Astrocyte of the cerebellum (primary cell): ENCODE results near the gene P2RX4.

Experiments used
- DNase-seq: peaks from one replicate; pipeline ENCODE4 v3.0.0-alpha.2; 2011; ENCODE audit warnings: low read depth
- H3K4me3 ChIP-seq: 2 replicates; pipeline ENCODE4 v1.5.1; 2011; ENCODE audit warnings: mild to moderate bottlenecking, low read depth, low read length, moderate library complexity
- CTCF ChIP-seq: IDR thresholded peaks from 2 replicates; pipeline ENCODE4 v1.5.1; 2012; ENCODE audit warnings: low read length, low read depth, moderate library complexity, mild to moderate bottlenecking; ENCODE audit errors: missing control alignments
- in situ Hi-C: cut with HindIII; loops from 2 replicates; pipeline ENCODE4 v1.10.0; 2017; ENCODE audit warnings: low sequenced_read_pairs

Gene P2RX4

GRCh38 chr12:121209221-121209620 is 708 bp upstream of the P2RX4 start:
- no peak overlapping the region for H3K4me3 ChIP-seq
- in situ Hi-C loops = no loop called here

GRCh38 chr12:121212875-121213274 is 2.9 kb downstream of the P2RX4 start:
- H3K4me3 ChIP-seq = no peak overlapping the region
- no peak for DNase-seq
- no peak for TF ChIP-seq CTCF
- in situ Hi-C loops = no loop called here

More at GRCh38 chr12:121209221-121209620, 708 bp upstream of the P2RX4 start:
- no peak for TF ChIP-seq CTCF
- no peak for DNase-seq

GRCh38 chr12:121214166-121214777 is 4.3 kb downstream of the P2RX4 start:
- DNase-seq = peak; percentile 16
- TF ChIP-seq CTCF = no peak
- in situ Hi-C loops = no loop called here
- no peak overlapping the region for H3K4me3 ChIP-seq

- in situ Hi-C loops = loop anchor here (5.0 kb wide), 1 partner anchor 37 kb away; no protein-coding TSS in a partner anchor
- no peak overlapping the region for H3K4me3 ChIP-seq
- DNase-seq = peak; percentile 61
- TF ChIP-seq CTCF = no peak
Measured at GRCh38 chr12:121214855-121215745, 5.2 kb downstream of the P2RX4 start.

- no peak for TF ChIP-seq CTCF
- no peak overlapping the region for H3K4me3 ChIP-seq
- in situ Hi-C loops = loop anchor here (5.0 kb wide), 1 partner anchor 36 kb away; no protein-coding TSS in a partner anchor
- no peak for DNase-seq
Measured at GRCh38 chr12:121216102-121216501, 6.2 kb downstream of the P2RX4 start.

GRCh38 chr12:121217063-121217462 is 7.1 kb downstream of the P2RX4 start:
- DNase-seq = no peak
- TF ChIP-seq CTCF = no peak
- in situ Hi-C loops = loop anchor here (5.0 kb wide), 1 partner anchor 35 kb away; no protein-coding TSS in a partner anchor
- H3K4me3 ChIP-seq = no peak overlapping the region
